DND-41 (cell line): ENCODE measurements around the gene BCR.

Experiments used
- CTCF ChIP-seq: IDR thresholded peaks from 2 replicates; pipeline ENCODE4 v1.5.1; 2012; ENCODE audit warnings: borderline replicate concordance, low read length, moderate library complexity, mild to moderate bottlenecking; ENCODE audit not compliant: poor library complexity, severe bottlenecking; ENCODE audit errors: extremely low read depth
- EZH2 ChIP-seq: IDR thresholded peaks from 3 replicates; pipeline ENCODE4 v1.6.1; 2012; ENCODE audit warnings: borderline replicate concordance, low read depth, mild to moderate bottlenecking, moderate library complexity, low read length, inconsistent platforms; ENCODE audit not compliant: severe bottlenecking

- TF ChIP-seq CTCF (no peak), EZH2 (no peak)
Observed at GRCh38 chr22:23146478-23147205, 33.7 kb upstream of the BCR start.
